ENCODE measurements around the gene KLLN.
A peak's percentile ranks its signal among the peaks of the same experiment; 100 is the strongest.

The KLLN gene

DNA sequence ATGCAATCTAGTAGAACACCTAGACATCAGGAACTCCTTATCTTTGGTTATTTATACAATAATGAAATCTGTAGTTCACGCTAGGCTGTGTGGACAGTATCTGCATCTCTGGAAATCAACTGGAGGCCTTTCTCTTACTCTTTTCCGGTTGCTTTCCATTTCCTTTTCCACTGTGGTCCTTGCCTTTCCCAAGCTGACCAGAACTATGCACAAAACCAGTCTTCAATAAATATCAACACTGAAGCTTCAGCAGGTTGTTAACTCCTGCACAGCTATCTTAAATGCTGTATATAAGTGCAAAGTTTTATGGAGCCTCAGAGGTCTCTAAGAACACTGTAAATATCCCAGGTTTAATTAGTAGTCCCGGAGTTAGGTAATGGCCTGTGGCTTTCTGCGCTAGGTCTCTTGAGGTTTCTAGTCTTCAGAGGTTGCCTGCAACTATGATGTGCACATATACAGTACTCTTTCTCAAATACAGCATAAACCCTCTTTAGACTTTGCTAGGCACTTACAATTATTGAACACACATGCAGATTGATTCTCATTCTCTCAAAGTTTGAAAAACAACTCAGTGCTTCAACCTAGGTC is 2.4 kb downstream of the KLLN start:
- TF ChIP-seq, protein P1, sequence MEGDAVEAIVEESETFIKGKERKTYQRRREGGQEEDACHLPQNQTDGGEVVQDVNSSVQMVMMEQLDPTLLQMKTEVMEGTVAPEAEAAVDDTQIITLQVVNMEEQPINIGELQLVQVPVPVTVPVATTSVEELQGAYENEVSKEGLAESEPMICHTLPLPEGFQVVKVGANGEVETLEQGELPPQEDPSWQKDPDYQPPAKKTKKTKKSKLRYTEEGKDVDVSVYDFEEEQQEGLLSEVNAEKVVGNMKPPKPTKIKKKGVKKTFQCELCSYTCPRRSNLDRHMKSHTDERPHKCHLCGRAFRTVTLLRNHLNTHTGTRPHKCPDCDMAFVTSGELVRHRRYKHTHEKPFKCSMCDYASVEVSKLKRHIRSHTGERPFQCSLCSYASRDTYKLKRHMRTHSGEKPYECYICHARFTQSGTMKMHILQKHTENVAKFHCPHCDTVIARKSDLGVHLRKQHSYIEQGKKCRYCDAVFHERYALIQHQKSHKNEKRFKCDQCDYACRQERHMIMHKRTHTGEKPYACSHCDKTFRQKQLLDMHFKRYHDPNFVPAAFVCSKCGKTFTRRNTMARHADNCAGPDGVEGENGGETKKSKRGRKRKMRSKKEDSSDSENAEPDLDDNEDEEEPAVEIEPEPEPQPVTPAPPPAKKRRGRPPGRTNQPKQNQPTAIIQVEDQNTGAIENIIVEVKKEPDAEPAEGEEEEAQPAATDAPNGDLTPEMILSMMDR (IDR thresholded peaks at IDR 0.05), result no peak

DNA sequence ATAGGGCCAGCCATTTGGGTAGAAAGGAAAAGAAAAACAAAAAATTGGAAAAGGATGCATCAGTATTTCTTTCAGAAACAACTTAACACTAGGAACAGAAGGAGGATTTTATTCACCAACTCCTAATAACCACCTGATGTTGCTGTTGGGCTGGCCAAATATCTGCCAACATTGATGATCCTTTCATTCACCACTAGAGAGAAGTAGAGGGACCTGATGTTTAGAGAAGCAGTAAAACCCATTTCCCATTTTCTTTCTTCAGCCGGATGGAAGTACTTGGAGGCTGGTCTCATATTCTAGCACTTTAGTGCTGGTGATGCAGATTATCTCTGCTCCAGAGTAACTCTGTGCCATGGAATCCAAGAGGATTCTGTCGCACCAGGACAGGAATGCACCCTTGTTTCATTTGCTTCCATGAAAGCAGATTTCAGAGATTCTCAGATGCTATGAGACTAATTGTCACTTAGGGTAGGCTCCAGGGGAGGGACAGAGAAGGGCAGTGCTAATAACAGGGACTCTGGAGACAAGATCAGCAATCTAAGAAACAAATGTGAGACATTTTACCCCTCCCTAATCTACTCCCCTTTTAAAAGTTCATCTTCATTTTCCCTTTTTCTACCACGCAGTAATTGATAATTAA is 3.1 kb downstream of the KLLN start:
- TF ChIP-seq, protein P1 (IDR thresholded peaks at IDR 0.05), result peak; percentile 52

DNA sequence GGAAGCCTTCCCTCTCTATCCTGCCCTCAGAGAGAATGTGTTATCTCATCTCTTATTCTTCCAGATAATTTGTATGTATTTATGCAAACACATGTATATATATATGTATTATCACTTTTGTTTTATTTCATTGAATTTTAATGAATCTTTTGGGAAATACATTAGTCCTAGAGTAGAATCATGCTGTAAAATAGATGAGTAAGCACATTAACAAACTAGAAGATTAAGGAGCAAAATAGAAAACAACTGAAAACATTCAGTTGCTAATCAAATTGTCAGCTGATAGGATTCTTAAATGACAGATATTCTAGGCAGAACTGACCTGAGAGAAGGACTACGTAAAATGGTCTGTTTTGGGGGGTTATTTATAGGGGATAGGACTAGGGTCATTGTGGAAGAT is 11.2 kb downstream of the KLLN start:
- TF ChIP-seq, protein P1 (IDR thresholded peaks at IDR 0.05), result no peak

DNA sequence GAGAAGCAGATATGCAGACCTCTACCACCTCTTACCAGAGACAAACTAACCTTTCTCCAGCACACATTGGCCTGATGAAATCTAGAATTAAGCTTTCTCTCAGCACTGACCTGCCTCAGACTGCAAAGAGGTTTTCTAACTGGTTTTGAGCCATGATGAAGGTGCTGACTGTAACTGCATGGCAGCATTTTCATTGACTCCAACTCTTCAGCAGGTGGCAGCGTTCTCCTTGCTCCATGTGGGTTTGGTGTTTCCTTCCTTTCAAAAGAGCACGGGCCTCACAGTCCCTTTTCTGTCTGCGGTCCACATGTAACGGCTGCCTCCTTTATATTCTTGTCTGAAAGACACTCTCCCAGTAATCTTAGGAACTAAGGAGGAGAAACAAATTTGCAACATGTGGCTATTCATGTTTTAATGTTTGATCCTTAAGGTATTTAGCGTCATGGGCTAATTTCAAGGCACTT is 12.6 kb downstream of the KLLN start:
- TF ChIP-seq, protein P1 (IDR thresholded peaks at IDR 0.05), result peak; percentile 48; the same call in 1 of the 2 replicates

DNA sequence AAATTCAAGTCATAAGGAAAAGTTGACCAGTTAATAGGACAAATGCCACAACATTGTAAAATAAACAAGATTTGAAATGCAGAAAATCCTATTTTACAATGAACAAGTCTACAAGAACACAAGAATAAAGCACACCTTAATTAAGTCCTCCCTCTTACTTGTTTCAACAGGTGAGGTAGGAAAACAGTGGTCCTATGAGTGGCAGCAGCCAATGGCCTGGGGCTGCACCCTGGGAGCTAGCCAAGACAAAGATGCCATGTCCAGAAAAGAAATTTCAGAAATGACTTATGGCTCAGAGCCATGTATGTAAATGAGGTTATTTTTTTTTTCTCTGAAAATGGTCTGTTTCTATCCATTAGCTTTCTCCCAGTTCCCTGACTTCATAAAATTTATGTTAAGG is 14.3 kb downstream of the KLLN start:
- TF ChIP-seq, protein P1 (IDR thresholded peaks at IDR 0.05), result no peak

DNA sequence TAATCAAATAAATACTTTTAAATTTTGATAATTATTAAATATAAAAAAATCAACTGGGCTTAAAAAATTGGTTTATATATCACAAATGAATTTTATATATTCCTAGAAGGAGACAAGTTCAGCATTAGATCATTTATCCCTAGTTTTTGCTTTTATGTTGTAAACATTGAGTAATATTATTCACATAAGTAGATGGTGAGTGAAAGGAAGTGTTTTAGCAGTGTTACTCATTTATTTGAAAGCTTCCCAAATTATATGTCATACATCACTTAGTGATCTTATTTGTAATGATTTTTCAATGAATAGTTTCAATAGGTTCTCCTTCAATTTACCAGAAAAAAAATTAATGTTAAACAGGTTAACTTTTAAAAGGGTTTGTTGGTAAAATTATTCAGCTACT is 15.8 kb downstream of the KLLN start:
- TF ChIP-seq, protein P1 (IDR thresholded peaks at IDR 0.05), result no peak

DNA sequence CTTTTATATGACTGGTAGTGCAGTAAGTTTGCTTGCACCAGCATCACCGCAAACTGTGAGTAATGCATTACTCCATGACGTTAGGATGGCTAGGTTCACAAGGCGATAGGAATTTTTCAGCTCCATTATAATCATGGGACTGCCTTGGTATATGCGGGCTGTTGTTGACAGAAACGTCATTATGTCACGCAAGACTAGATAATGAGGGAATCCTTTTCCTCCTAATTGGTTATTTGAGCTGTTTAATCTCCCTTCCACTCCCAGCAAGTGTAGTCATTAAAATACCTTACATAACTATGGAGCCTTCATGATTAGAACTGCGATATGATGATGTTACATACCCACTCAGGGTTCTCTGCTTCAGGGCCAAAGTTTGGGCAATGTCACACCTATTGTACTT is 17.3 kb downstream of the KLLN start:
- TF ChIP-seq, protein P1 (IDR thresholded peaks at IDR 0.05), result no peak

All from LNCAP (cell line).